SU-DHL-6 (cell line): Measurements from ENCODE around the gene EXPH5.

Experiments used
- EZH2phosphoT487 ChIP-seq: fragments of 200-600 bp; sonication (generic), shearing (Covaris generic); conservative IDR thresholded peaks from 2 replicates; pipeline ENCODE4 v1.6.1; 2018; ENCODE audit warnings: mild to moderate bottlenecking, antibody characterized with exemption, low read length, moderate library complexity, mixed read lengths
- TF ChIP-seq, protein P1 (sequence below): fragments of 200-600 bp; sonication (generic); IDR thresholded peaks from one replicate; pipeline ENCODE4 v1.5.1; 2017; ENCODE audit warnings: antibody characterized with exemption, mild to moderate bottlenecking, low read length, moderate library complexity; ENCODE audit not compliant: insufficient read depth, poor library complexity, severe bottlenecking

DNA sequence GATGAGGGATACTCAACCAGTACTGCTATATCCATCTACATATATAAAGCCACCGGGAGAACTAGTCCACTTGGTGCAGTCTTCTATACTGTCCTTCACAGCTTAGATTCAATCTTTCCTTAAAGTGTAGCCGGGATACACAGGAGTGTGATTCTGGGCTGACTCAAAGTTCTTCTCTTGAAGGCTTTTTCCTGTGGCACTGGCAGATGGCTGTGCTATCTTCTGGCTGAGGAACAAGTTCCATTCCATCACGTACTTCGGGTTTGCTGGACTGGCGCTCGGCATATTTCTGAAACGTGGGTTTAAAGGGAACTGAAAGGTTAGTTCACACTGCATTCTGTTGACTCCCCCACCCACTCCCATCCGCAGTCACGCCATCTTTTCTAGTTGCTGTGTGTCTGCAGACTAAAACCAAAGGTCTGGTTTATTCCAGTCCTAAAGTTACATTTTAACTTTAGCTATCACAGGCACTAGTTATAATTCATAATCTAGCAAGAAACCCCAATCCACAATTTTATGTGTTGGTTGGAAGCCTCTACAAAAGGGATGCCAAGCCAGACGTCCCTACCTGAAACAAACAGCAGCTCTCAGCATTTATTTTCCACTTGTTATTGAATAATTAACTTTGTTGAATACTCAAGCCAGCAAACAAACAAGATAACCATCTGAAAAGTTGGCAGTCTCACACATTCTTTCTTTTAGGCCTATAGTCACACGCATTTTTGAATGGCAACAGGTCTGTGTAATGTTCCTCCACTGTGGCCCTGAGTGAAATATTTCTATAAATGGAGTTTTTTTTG lies 118.7 kb downstream of the EXPH5 start:
- TF ChIP-seq, protein P1, sequence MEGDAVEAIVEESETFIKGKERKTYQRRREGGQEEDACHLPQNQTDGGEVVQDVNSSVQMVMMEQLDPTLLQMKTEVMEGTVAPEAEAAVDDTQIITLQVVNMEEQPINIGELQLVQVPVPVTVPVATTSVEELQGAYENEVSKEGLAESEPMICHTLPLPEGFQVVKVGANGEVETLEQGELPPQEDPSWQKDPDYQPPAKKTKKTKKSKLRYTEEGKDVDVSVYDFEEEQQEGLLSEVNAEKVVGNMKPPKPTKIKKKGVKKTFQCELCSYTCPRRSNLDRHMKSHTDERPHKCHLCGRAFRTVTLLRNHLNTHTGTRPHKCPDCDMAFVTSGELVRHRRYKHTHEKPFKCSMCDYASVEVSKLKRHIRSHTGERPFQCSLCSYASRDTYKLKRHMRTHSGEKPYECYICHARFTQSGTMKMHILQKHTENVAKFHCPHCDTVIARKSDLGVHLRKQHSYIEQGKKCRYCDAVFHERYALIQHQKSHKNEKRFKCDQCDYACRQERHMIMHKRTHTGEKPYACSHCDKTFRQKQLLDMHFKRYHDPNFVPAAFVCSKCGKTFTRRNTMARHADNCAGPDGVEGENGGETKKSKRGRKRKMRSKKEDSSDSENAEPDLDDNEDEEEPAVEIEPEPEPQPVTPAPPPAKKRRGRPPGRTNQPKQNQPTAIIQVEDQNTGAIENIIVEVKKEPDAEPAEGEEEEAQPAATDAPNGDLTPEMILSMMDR = no peak
- no peak for TF ChIP-seq EZH2phosphoT487
